Neural cell (in vitro differentiated cells): ENCODE data around the gene PAX2. TPM values are rescaled to one million over a fixed set of nuclear protein-coding genes. Genes with fewer than 3 reads are reported as not detected.

Source experiments
- H2AFZ ChIP-seq: fragments of 200-600, 300-800 bp; sonication (generic), shearing (Covaris generic); 2 replicates; pipeline ENCODE4 v1.6.0; 2014; ENCODE audit warnings: low read depth, mild to moderate bottlenecking, antibody characterized with exemption, low read length, moderate library complexity
- H3F3A ChIP-seq: fragments of 200-600 bp; shearing (Covaris generic); 2 replicates; pipeline ENCODE4 v1.6.1; 2016; ENCODE audit warnings: mild to moderate bottlenecking, moderate library complexity, mixed read lengths, antibody characterized with exemption, low read length; ENCODE audit not compliant: insufficient read depth, poor library complexity, severe bottlenecking
- H3K27ac ChIP-seq: fragments of 200-600, 300-800 bp; sonication (generic), shearing (Covaris generic); 2 replicates; pipeline ENCODE4 v1.5.1; 2014; ENCODE audit warnings: mild to moderate bottlenecking, low read length, moderate library complexity
- H3K27me3 ChIP-seq: fragments of 300-800, 200-600 bp; sonication (generic), shearing (Covaris generic); 2 replicates; pipeline ENCODE4 v1.6.0; 2014; ENCODE audit warnings: mild to moderate bottlenecking, low read depth, low read length, moderate library complexity; ENCODE audit not compliant: insufficient read depth
- H3K36me3 ChIP-seq: fragments of 300-800, 200-600 bp; sonication (generic), shearing (Covaris generic); 2 replicates; pipeline ENCODE4 v1.5.1; 2014; ENCODE audit warnings: mild to moderate bottlenecking, antibody characterized with exemption, low read length, moderate library complexity; ENCODE audit not compliant: insufficient read depth
- H3K4me2 ChIP-seq: fragments of 300-800, 200-600 bp; sonication (generic), shearing (Covaris generic); 2 replicates; pipeline ENCODE4 v1.6.0; 2014; ENCODE audit warnings: mild to moderate bottlenecking, low read length
- H3K4me3 ChIP-seq: fragments of 300-800, 200-600 bp; sonication (generic), shearing (Covaris generic); 2 replicates; pipeline ENCODE4 v1.5.1; 2014; ENCODE audit warnings: mild to moderate bottlenecking, low read length, moderate library complexity
- H3K79me2 ChIP-seq: fragments of 200-600 bp; shearing (Covaris generic); replicated peaks from 2 replicates; pipeline ENCODE4 v1.6.0; 2014; ENCODE audit warnings: mild to moderate bottlenecking, low read length, moderate library complexity; ENCODE audit not compliant: insufficient read depth
- H3K9ac ChIP-seq: fragments of 300-800, 200-600 bp; sonication (generic), shearing (Covaris generic); 2 replicates; pipeline ENCODE4 v1.6.1; 2016; ENCODE audit warnings: mild to moderate bottlenecking, low read length, mixed read lengths
- H3K9me2 ChIP-seq: fragments of 200-600 bp; shearing (Covaris generic); 2 replicates; pipeline ENCODE4 v1.6.1; 2016; ENCODE audit warnings: mild to moderate bottlenecking, low read length, mixed read lengths; ENCODE audit not compliant: insufficient read depth
- H3K9me3 ChIP-seq: fragments of 200-600, 300-800 bp; sonication (generic), shearing (Covaris generic); 2 replicates; pipeline ENCODE4 v1.6.1; 2016; ENCODE audit warnings: mild to moderate bottlenecking, mixed run types, low read length, moderate library complexity, mixed read lengths
- H4K20me1 ChIP-seq: fragments of 200-600 bp; shearing (Covaris generic); 2 replicates; pipeline ENCODE4 v1.6.1; 2016; ENCODE audit warnings: mild to moderate bottlenecking, mixed run types; ENCODE audit not compliant: insufficient read depth
- CTCF ChIP-seq: fragments of 450-650 bp; IDR thresholded peaks from 2 replicates; pipeline ENCODE4 v1.5.1; 2014; ENCODE audit warnings: antibody characterized with exemption, mild to moderate bottlenecking, moderate library complexity; ENCODE audit not compliant: poor library complexity, severe bottlenecking
- EP300 ChIP-seq: fragments of 450-650 bp; conservative IDR thresholded peaks from 2 replicates; pipeline ENCODE4 v1.6.1; 2014; ENCODE audit warnings: antibody characterized with exemption, mild to moderate bottlenecking, moderate library complexity; ENCODE audit not compliant: poor library complexity, severe bottlenecking
- EZH2 ChIP-seq: fragments of 200-600, 300-800 bp; shearing (Covaris generic), sonication (generic); IDR thresholded peaks from 2 replicates; pipeline ENCODE4 v1.6.1; 2014; ENCODE audit warnings: antibody characterized with exemption, low read length, borderline replicate concordance, mild to moderate bottlenecking; ENCODE audit not compliant: insufficient read depth, poor library complexity, severe bottlenecking
- MXI1 ChIP-seq: fragments of 450-650 bp; conservative IDR thresholded peaks from 2 replicates; pipeline ENCODE4 v1.6.1; 2014; ENCODE audit warnings: antibody characterized with exemption, mild to moderate bottlenecking; ENCODE audit not compliant: poor library complexity, severe bottlenecking
- POLR2AphosphoS5 ChIP-seq: IDR thresholded peaks from 2 replicates; pipeline ENCODE4 v1.6.1; 2012
- RAD21 ChIP-seq: fragments of 450-650 bp; conservative IDR thresholded peaks from 2 replicates; pipeline ENCODE4 v1.6.1; 2014; ENCODE audit warnings: antibody characterized with exemption, mild to moderate bottlenecking, moderate library complexity
- REST ChIP-seq: IDR thresholded peaks from 2 replicates; pipeline ENCODE4 v1.6.1; 2012; ENCODE audit warnings: borderline replicate concordance
- SMC3 ChIP-seq: fragments of 450-650 bp; conservative IDR thresholded peaks from 2 replicates; pipeline ENCODE4 v1.6.1; 2014; ENCODE audit warnings: antibody characterized with exemption, mild to moderate bottlenecking, moderate library complexity; ENCODE audit not compliant: poor library complexity
- TAF1 ChIP-seq: IDR thresholded peaks from 2 replicates; pipeline ENCODE4 v1.6.1; 2012; ENCODE audit warnings: low read depth
- polyA plus RNA-seq: library from polyadenylated mRNA; depleted of rRNA; stranded (reverse); fragments of >200 nt; gene quantifications from 2 replicates; pipeline ENCODE4 v1.2.3, GENCODE V29; 2014

PAX2 gene
- polyA plus RNA-seq, 1 donor from 2014 or later: not detected

DNA sequence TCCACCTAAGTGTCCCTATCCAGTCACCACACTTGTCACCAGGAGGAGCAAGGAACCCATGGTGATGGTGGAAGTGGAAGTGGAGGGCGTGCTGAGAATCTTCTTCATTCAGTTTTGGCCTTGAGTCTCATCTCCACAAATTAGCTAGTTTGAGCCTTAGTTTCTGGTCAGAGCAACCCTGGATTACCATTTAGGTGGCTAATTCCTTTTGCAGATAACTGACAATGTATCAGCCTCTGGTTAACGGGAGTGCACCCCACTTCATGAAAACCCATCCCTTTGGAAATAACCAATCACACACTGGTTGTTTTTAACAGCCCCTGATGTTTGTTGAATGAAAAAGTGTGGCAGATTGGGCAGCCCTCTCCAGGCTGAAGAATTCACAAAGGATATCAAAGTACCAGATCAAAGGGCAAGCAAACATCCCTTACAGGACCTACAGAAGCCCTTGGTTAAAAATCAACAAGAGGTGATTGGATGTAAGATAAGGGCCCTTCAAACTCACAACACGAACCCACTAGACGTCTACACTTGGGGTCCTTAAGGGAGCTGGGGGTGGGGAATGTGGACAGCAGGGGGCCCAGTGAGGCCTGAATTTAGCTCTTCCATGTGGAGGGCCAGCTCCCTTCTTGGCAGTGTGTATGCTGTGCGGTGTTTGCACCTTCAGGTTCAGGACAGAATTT, 130.2 kb downstream of the PAX2 start:
- peaks cover 2% of the 10 kb centered on the region for H3K27me3 ChIP-seq
- no peaks in the 10 kb centered on the region for H4K20me1 ChIP-seq
- no peak overlapping the region for H3K4me3 ChIP-seq
- no peaks in the 10 kb centered on the region for H3K36me3 ChIP-seq
- H3K27ac ChIP-seq: no peak overlapping the region
- no peaks in the 10 kb centered on the region for H3K9me2 ChIP-seq
- H3F3A ChIP-seq: no peaks in the 10 kb centered on the region
- no peak overlapping the region for H3K9ac ChIP-seq
- H2AFZ ChIP-seq: no peak overlapping the region
- H3K9me3 ChIP-seq: no peaks in the 10 kb centered on the region
- TF ChIP-seq SMC3: no peak
- no peak for TF ChIP-seq RAD21
- TF ChIP-seq MXI1: no peak
- no peak for TF ChIP-seq CTCF
- TF ChIP-seq TAF1: no peak
- no peak for TF ChIP-seq POLR2AphosphoS5
- no peak for TF ChIP-seq REST
- TF ChIP-seq EP300: no peak
- TF ChIP-seq EZH2: no peak
- H3K4me2 ChIP-seq: no peak overlapping the region
- H3K79me2 ChIP-seq: no peaks in the 10 kb centered on the region

DNA sequence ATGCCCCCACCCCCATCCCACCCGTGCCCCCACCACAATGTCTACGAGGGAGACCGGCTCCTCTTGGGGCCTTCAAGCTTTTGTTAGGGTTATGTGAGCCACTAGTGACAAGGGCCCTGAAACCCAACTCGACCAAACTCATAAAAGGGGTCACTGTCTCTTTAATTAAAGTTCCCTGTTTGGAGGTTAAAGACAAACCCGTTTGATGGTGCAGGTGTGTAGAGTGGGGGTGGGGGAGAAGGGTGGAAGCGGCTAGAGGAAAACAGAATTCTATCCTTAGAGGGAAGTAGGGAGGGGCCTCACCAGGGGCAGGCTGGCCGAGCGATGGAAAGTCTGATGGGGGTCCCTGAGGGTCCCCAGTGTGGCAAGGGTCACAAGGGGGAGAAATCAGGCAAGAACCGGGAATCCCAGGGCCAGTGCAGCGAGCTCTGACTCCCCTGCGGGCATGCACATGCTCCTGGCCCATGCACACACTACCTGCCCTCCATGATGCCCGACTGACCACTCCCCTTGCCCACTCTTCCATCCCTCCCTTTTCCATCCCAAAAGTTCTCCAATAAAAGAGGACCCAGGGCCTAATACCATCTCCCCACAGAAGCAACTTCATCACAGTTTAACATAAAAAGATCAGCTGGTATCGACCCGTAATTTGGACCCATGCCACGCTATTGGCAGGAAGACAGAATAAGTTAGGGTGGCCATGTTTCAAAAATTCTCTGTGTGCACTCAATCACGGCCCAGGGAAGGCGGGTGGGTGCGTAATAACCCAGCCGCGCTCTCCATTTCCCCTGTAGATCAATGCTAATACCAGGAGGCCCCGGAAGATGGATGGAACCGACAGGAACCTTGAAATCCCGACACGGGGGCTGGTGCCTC, 131.4 kb downstream of the PAX2 start:
- Histone ChIP-seq H3K36me3 (no peaks in the 10 kb centered on the region), H2AFZ (no peak overlapping the region), H3K9me2 (no peaks in the 10 kb centered on the region), H3K9ac (no peak overlapping the region), H4K20me1 (no peaks in the 10 kb centered on the region), H3F3A (no peaks in the 10 kb centered on the region), H3K27ac (no peak overlapping the region), H3K9me3 (no peaks in the 10 kb centered on the region), H3K27me3 (peaks cover 2% of the 10 kb centered on the region), H3K4me2 (no peak overlapping the region), H3K4me3 (no peak overlapping the region), H3K79me2 (no peaks in the 10 kb centered on the region)
- TF ChIP-seq RAD21 (no peak), POLR2AphosphoS5 (no peak), CTCF (no peak), REST (no peak), EP300 (no peak), SMC3 (no peak), TAF1 (no peak), MXI1 (no peak), EZH2 (no peak)
